ENCODE measurements around the gene USP4. TPM values are rescaled to one million over a fixed set of nuclear protein-coding genes. Genes with fewer than 3 reads are reported as not detected.
A peak's percentile ranks its signal among the peaks of the same experiment; 100 is the strongest.

The USP4 gene
- polyA plus RNA-seq, 3 donors, result 68.6 to 125 (median 78.9) TPM

GRCh38 chr3:49346797-49347251, 7.0 kb upstream of the USP4 start:
- Histone ChIP-seq H2AFZ (ENCODE audit: insufficient read depth, low read depth, low read length, poor library complexity, severe bottlenecking) (no peak overlapping the region), H3K79me2 (ENCODE audit: insufficient read depth, low read length) (peaks cover 44% of the 10 kb centered on the region), H4K20me1 (ENCODE audit: insufficient read depth, low read length) (no peaks in the 10 kb centered on the region), H3K27me3 (ENCODE audit: control insufficient read depth in 2 of 2, insufficient read depth in 2 of 2, low read length in 2 of 2) (no peaks in the 10 kb centered on the region), H3K27ac (ENCODE audit: low read depth in 1 of 2, low read length in 2 of 2) (peak overlapping the region; percentile 98), H3K4me1 (ENCODE audit: control insufficient read depth in 1 of 2, insufficient read depth in 2 of 2, low read length in 2 of 2) (peaks cover 96 to 99% of the 10 kb centered on the region in 2 donors), H3K9me3 (replicated peaks in 1 of 2; ENCODE audit: control insufficient read depth in 1 of 2, insufficient read depth in 1 of 2, low read length in 2 of 2) (no peaks in the 10 kb centered on the region), H3K4me2 (replicated peaks; ENCODE audit: extremely low read depth, low read length, poor library complexity, severe bottlenecking) (peak overlapping the region; percentile 36), H3K9ac (ENCODE audit: insufficient read depth, low read length, poor library complexity, severe bottlenecking) (peak overlapping the region; percentile 81), H3K4me3 (replicated peaks in 1 of 3; ENCODE audit: low read depth in 2 of 3, low read length in 3 of 3) (peak overlapping the region in 1 of 3 experiments; percentile 38), H3K36me3 (replicated peaks in 1 of 2; ENCODE audit: control insufficient read depth in 1 of 2, insufficient read depth in 2 of 2, low read length in 2 of 2) (no peaks in the 10 kb centered on the region)
- 80% methylated on average over 1 of the region's 6 CpGs for WGBS (ENCODE audit: insufficient coverage)
- no peaks in the 10 kb centered on the region for H3K9me3 Mint-ChIP-seq
- no peaks in the 10 kb centered on the region for H3K36me3 Mint-ChIP-seq
- TF ChIP-seq, protein P1, sequence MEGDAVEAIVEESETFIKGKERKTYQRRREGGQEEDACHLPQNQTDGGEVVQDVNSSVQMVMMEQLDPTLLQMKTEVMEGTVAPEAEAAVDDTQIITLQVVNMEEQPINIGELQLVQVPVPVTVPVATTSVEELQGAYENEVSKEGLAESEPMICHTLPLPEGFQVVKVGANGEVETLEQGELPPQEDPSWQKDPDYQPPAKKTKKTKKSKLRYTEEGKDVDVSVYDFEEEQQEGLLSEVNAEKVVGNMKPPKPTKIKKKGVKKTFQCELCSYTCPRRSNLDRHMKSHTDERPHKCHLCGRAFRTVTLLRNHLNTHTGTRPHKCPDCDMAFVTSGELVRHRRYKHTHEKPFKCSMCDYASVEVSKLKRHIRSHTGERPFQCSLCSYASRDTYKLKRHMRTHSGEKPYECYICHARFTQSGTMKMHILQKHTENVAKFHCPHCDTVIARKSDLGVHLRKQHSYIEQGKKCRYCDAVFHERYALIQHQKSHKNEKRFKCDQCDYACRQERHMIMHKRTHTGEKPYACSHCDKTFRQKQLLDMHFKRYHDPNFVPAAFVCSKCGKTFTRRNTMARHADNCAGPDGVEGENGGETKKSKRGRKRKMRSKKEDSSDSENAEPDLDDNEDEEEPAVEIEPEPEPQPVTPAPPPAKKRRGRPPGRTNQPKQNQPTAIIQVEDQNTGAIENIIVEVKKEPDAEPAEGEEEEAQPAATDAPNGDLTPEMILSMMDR (IDR thresholded peaks at IDR 0.05), result no peak
- DNase-seq, result peak in 2 of 3 donors; percentile 65 to 66
- H3K4me1 Mint-ChIP-seq, result peaks cover 83% of the 10 kb centered on the region
- H3K27me3 Mint-ChIP-seq (ENCODE audit: low read depth in 3 of 3), result peaks cover 0 to 10% (median 2%) of the 10 kb centered on the region in 3 donors
- H3K4me3 Mint-ChIP-seq, result no peak overlapping the region
- H3K27ac Mint-ChIP-seq, result peak overlapping the region; percentile 99 to 100 (median 100)
- intact Hi-C loops (cut with micrococcal nuclease), result no loop called here

- Histone ChIP-seq H4K20me1 (ENCODE audit: insufficient read depth, low read length) (no peaks in the 10 kb centered on the region), H3K4me3 (replicated peaks in 1 of 3; ENCODE audit: low read depth in 2 of 3, low read length in 3 of 3) (peak overlapping the region in 1 of 3 experiments; percentile 29), H3K9me3 (replicated peaks in 1 of 2; ENCODE audit: control insufficient read depth in 1 of 2, insufficient read depth in 1 of 2, low read length in 2 of 2) (no peaks in the 10 kb centered on the region), H3K36me3 (replicated peaks in 1 of 2; ENCODE audit: control insufficient read depth in 1 of 2, insufficient read depth in 2 of 2, low read length in 2 of 2) (no peaks in the 10 kb centered on the region), H3K79me2 (ENCODE audit: insufficient read depth, low read length) (peaks cover 45% of the 10 kb centered on the region), H2AFZ (ENCODE audit: insufficient read depth, low read depth, low read length, poor library complexity, severe bottlenecking) (no peak overlapping the region), H3K4me2 (replicated peaks; ENCODE audit: extremely low read depth, low read length, poor library complexity, severe bottlenecking) (peak overlapping the region; percentile 6), H3K27ac (ENCODE audit: low read depth in 1 of 2, low read length in 2 of 2) (peak overlapping the region; percentile 88 to 98), H3K4me1 (ENCODE audit: control insufficient read depth in 1 of 2, insufficient read depth in 2 of 2, low read length in 2 of 2) (peaks cover 93 to 94% of the 10 kb centered on the region in 2 donors), H3K27me3 (ENCODE audit: control insufficient read depth in 2 of 2, insufficient read depth in 2 of 2, low read length in 2 of 2) (no peaks in the 10 kb centered on the region), H3K9ac (ENCODE audit: insufficient read depth, low read length, poor library complexity, severe bottlenecking) (peak overlapping the region; percentile 81)
- peak in 2 of 3 donors; percentile 53 to 70 for DNase-seq
- Mint-ChIP-seq H3K27ac (peak overlapping the region; percentile 99 to 100 (median 100)), H3K9me3 (no peaks in the 10 kb centered on the region), H3K36me3 (peaks cover 3 to 5% of the 10 kb centered on the region in 2 donors), H3K27me3 (ENCODE audit: low read depth in 3 of 3) (peaks cover 0 to 9% (median 0%) of the 10 kb centered on the region in 3 donors), H3K4me3 (peak overlapping the region; percentile 41 to 42), H3K4me1 (peaks cover 74% of the 10 kb centered on the region)
- intact Hi-C loops (cut with micrococcal nuclease), result loop anchor here in 1 of 2 donors (5.0 kb wide), 1 partner anchor 44 kb away; no protein-coding TSS in a partner anchor
- no CpG with 5 or more reads among the region's 3 CpGs for WGBS (ENCODE audit: insufficient coverage)
- TF ChIP-seq, protein P1 (IDR thresholded peaks at IDR 0.05), result no peak
These were observed 3.3 kb upstream of the USP4 start for GRCh38 chr3:49343163-49343562.

All from CD14-positive monocyte (primary cell).